Neural crest cell (in vitro differentiated cells): Measurements from ENCODE around the gene ZNF438. TPM values are rescaled to one million over a fixed set of nuclear protein-coding genes. Genes with fewer than 3 reads are reported as not detected.
"Not testable (repeated sequence)": the region's sequence is repeated elsewhere in the genome, so short reads cannot be mapped to it uniquely, and the experiment has no call there.

Experiments used
- DNase-seq: peaks from one replicate; pipeline ENCODE4 v3.0.0; 2021; ENCODE audit warnings: low read depth, mixed read lengths, low spot score
- H3K27ac Mint-ChIP-seq: one replicate; pipeline ENCODE4 v1.8.0; 2021; ENCODE audit warnings: mild to moderate bottlenecking, mixed read lengths; ENCODE audit not compliant: unreplicated experiment
- H3K27me3 Mint-ChIP-seq: 2 replicates; pipeline ENCODE4 v1.8.0; 2021; ENCODE audit warnings: low read depth, mild to moderate bottlenecking, mixed read lengths
- H3K36me3 Mint-ChIP-seq: 2 replicates; pipeline ENCODE4 v1.8.0; 2021; ENCODE audit warnings: low read depth, mild to moderate bottlenecking, mixed read lengths
- H3K4me1 Mint-ChIP-seq: 2 replicates; pipeline ENCODE4 v1.8.0; 2021; ENCODE audit warnings: mixed read lengths
- H3K4me3 Mint-ChIP-seq: one replicate; pipeline ENCODE4 v1.8.0; 2021; ENCODE audit warnings: mild to moderate bottlenecking, mixed read lengths
- H3K9me3 Mint-ChIP-seq: 2 replicates; pipeline ENCODE4 v1.8.0; 2021; ENCODE audit warnings: mixed read lengths
- total RNA-seq: library from RNA; stranded (reverse); gene quantifications from 2 replicates; pipeline ENCODE4 v1.2.1, GENCODE V29; 2021
- TF ChIP-seq, protein P1 (sequence below): fragments of 200-600 bp; sonication (generic); conservative IDR thresholded peaks from 2 replicates; pipeline ENCODE4 v1.5.0; 2021; ENCODE audit warnings: antibody characterized with exemption, mild to moderate bottlenecking

The ZNF438 gene
- total RNA-seq, 1 donor from 2014 or later = 3.5 TPM

DNA sequence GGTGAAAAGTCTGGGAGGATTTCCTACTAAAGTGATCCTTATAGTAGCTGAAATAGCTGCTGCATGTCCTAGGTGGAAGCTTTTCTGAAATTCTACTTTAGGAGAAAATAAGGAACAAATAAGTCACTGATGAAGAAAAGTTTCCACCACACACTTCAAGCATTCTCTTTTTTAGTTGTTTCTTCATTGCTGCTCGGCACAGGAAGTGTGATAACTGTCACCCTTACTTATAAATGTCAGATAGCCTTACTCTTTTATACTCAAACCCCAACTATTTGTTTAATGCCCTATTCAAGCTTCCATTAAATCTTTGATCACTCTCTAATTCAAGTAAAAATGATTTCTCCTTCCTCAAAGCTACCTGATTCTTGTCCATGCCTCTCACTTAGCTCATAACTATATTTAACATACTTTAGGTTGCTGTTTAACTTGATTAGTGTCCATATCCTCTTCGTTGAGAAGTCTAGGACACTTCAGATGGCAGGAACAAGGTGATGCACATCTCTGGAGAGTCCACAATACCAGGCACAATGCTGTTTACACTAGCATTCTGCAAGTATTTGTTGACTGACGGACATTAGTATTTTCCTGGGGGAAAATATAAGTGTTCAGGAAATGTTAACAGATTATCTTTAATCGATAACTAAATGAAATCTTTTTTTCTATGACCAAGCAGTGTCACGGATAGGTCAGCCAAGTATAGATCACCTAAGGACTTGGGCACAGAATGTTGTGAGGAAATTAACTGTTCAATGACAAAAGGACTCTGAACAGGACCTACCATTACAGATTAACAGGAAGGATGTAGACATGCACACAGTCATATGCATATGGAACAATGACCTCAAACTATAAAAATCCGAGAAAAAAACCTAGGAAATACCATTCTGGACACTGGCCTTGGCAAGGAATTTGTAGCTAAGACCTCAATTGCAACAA lies 67.4 kb downstream of the ZNF438 start:
- H3K27ac Mint-ChIP-seq = peak overlapping the region; percentile 4
- TF ChIP-seq, protein P1, sequence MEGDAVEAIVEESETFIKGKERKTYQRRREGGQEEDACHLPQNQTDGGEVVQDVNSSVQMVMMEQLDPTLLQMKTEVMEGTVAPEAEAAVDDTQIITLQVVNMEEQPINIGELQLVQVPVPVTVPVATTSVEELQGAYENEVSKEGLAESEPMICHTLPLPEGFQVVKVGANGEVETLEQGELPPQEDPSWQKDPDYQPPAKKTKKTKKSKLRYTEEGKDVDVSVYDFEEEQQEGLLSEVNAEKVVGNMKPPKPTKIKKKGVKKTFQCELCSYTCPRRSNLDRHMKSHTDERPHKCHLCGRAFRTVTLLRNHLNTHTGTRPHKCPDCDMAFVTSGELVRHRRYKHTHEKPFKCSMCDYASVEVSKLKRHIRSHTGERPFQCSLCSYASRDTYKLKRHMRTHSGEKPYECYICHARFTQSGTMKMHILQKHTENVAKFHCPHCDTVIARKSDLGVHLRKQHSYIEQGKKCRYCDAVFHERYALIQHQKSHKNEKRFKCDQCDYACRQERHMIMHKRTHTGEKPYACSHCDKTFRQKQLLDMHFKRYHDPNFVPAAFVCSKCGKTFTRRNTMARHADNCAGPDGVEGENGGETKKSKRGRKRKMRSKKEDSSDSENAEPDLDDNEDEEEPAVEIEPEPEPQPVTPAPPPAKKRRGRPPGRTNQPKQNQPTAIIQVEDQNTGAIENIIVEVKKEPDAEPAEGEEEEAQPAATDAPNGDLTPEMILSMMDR = no peak
- H3K9me3 Mint-ChIP-seq = peaks cover 2% of the 10 kb centered on the region
- peaks cover 2% of the 10 kb centered on the region for H3K36me3 Mint-ChIP-seq
- H3K4me1 Mint-ChIP-seq = peaks cover 35% of the 10 kb centered on the region
- no peak overlapping the region for H3K4me3 Mint-ChIP-seq
- no peak for DNase-seq
- no peaks in the 10 kb centered on the region for H3K27me3 Mint-ChIP-seq

DNA sequence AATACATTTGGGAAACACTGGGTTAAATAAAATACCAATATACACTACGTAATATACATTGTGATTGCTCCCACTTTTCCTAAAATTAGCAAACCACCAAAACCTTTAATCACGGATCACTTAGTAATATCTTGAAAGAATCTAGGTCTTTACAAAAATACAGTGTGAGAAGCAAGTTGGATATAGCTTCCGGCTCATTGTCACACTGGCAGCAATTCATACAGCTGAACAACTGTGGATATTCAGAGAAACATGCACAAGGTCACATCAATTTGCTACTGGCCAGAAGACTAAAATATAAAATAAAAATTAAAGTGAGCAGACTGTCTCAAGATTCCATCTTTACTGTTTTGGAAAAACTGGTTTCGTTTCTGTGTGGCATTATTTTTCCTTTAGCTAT lies 69.1 kb downstream of the ZNF438 start:
- H3K4me1 Mint-ChIP-seq = peaks cover 22% of the 10 kb centered on the region
- no peak for DNase-seq
- TF ChIP-seq, protein P1 = no peak
- no peaks in the 10 kb centered on the region for H3K27me3 Mint-ChIP-seq
- no peak overlapping the region for H3K4me3 Mint-ChIP-seq
- H3K27ac Mint-ChIP-seq = no peak overlapping the region
- peaks cover 2% of the 10 kb centered on the region for H3K9me3 Mint-ChIP-seq
- H3K36me3 Mint-ChIP-seq = peaks cover 2% of the 10 kb centered on the region

DNA sequence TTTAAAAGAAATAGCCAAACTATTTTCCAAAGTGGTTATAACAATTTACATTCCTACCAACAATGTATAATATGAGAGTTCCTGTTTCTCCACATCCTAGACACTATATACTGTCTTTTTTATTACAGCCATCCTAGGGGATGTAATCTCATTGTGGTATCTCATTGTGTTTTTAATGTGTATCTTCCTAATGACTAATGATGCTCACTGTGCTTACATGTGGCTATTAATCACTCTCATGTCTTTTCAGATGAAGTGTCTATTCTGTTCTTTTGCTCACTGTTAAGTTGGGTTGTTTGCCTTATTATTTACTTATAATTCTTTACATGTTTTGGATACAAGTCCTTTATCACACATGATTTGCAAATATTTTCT lies 71.8 kb downstream of the ZNF438 start:
- no peak overlapping the region for H3K4me3 Mint-ChIP-seq
- no peaks in the 10 kb centered on the region for H3K27me3 Mint-ChIP-seq
- peaks cover 15% of the 10 kb centered on the region for H3K4me1 Mint-ChIP-seq
- peaks cover 2% of the 10 kb centered on the region for H3K9me3 Mint-ChIP-seq
- peaks cover 2% of the 10 kb centered on the region for H3K36me3 Mint-ChIP-seq
- no peak for DNase-seq
- TF ChIP-seq, protein P1 = no peak
- H3K27ac Mint-ChIP-seq = no peak overlapping the region

DNA sequence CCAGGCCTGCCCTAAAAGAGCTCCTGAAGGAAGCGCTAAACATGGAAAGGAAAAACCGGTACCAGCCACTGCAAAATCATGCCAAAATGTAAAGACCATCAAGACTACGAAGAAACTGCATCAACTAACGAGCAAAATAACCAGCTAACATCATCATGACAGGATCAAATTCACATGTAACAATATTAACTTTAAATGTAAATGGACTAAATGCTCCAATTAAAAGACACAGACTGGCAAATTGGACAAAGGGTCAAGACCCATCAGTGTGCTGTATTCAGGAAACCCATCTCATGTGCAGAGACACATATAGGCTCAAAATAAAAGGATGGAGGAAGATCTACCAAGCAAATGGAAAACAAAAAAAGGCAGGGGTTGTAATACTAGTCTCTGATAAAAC lies 82.4 kb downstream of the ZNF438 start:
- H3K36me3 Mint-ChIP-seq, H3K9me3 Mint-ChIP-seq, H3K4me1 Mint-ChIP-seq, DNase-seq, H3K27me3 Mint-ChIP-seq, H3K4me3 Mint-ChIP-seq, H3K27ac Mint-ChIP-seq: not testable (repeated sequence)

DNA sequence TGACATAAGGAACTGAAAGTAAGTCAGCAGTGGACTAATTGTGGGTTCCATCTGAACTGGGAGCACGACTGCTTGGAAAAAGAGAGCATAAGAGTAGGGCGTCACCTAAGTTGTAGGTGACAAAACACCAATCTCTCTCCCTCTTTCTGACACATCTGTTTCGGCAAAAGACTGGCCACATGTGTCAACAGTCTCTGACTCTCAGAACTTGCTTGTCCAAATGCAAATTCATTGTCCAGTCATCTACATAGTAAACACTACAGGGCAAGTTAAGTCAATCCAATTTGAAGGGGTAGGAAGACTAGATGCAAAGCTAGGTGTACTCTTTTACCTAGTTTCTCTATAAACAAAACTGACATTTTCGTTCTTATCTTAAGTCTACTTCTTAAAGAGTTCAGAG lies 87.7 kb downstream of the ZNF438 start:
- Mint-ChIP-seq H3K36me3 (peaks cover 11% of the 10 kb centered on the region), H3K4me3 (no peak overlapping the region), H3K9me3 (peaks cover 5% of the 10 kb centered on the region), H3K4me1 (peaks cover 22% of the 10 kb centered on the region), H3K27ac (no peak overlapping the region), H3K27me3 (no peaks in the 10 kb centered on the region)
- TF ChIP-seq, protein P1 = no peak
- DNase-seq = no peak

DNA sequence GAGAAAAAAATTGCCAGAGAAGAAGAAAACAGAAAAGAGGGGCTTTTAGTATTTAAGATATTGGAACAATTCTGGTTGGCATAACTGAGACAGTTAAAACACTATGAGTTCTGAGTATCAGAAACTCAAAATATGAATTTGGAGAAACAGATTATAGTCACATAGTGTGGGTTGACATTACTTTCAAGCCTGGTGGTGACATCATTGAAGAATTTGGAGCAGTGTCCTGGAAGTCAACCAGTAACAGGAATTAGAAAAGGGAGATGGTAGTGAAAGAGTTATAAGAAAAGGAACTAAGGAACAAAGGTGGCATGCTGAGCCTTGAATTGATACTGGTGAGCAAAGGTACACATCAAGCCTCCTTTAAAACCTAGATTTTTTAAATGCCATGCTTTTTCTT lies 88.2 kb downstream of the ZNF438 start:
- TF ChIP-seq, protein P1 = no peak
- no peak for DNase-seq
- Mint-ChIP-seq H3K4me3 (no peak overlapping the region), H3K27me3 (no peaks in the 10 kb centered on the region), H3K9me3 (peaks cover 5% of the 10 kb centered on the region), H3K4me1 (peaks cover 22% of the 10 kb centered on the region), H3K36me3 (peaks cover 11% of the 10 kb centered on the region), H3K27ac (no peak overlapping the region)
